Breast epithelium (tissue), 4 donors: ENCODE measurements around the gene PRKAR2A. TPM values are rescaled to one million over a fixed set of nuclear protein-coding genes. Genes with fewer than 3 reads are reported as not detected.
"Not testable (repeated sequence)": the region's sequence is repeated elsewhere in the genome, so short reads cannot be mapped to it uniquely, and the experiment has no call there.

ENCODE experiments used
- DNase-seq, 2 donors: peaks; one replicate each; pipeline ENCODE4 v3.0.0-alpha.2; 2019; ENCODE audit warnings: low spot score in 2 of 2
- H3K27ac ChIP-seq, 2 donors: fragments of 200-600 bp; sonication (generic) in 1 of 2; one replicate each; pipeline ENCODE4 v1.5.1; 2016 to 2019; ENCODE audit warnings: mild to moderate bottlenecking in 1 of 2
- H3K27me3 ChIP-seq, 2 donors: fragments of 200-600 bp; sonication (generic) in 1 of 2; one replicate each; pipeline versions ENCODE4 v1.5.1 to v1.6.0; 2017 to 2019; ENCODE audit warnings: control low read depth in 1 of 2, mild to moderate bottlenecking in 1 of 2
- H3K36me3 ChIP-seq: fragments of 200-600 bp; one replicate; pipeline ENCODE4 v1.5.1; 2019
- H3K4me1 ChIP-seq, 2 donors: fragments of 200-600 bp; sonication (generic); one replicate each; pipeline ENCODE4 v1.5.1; 2016 to 2019; ENCODE audit warnings: control low read depth in 1 of 2
- H3K4me3 ChIP-seq, 3 donors: fragments of 200-600 bp; sonication (generic); 1 replicate in 2 of 3; 2 replicates in 1 of 3; pipeline ENCODE4 v1.5.1; 2016 to 2019; ENCODE audit warnings: mild to moderate bottlenecking in 3 of 3, moderate library complexity in 2 of 3
- H3K9me3 ChIP-seq, 2 donors: fragments of 200-600 bp; sonication (generic) in 1 of 2; one replicate each; pipeline ENCODE4 v1.5.1; 2016 to 2019; ENCODE audit warnings: control low read depth in 1 of 2
- POLR2A ChIP-seq: fragments of 450-650 bp; IDR thresholded peaks from one replicate; pipeline ENCODE4 v1.6.1; 2016; ENCODE audit warnings: antibody characterized with exemption, mild to moderate bottlenecking, moderate library complexity
- POLR2AphosphoS5 ChIP-seq, 3 donors: sonication (generic); formaldehyde crosslinking; IDR thresholded peaks; one replicate each; pipeline ENCODE4 v1.6.1; 2017; ENCODE audit warnings: antibody characterized with exemption in 3 of 3
- intact Hi-C: fragments of 100-400 bp; cut with DNase I; formaldehyde crosslinking; loops from one replicate; pipeline ENCODE4 v1.15.1; 2023; ENCODE audit warnings: low total_unique reads
- total RNA-seq, 3 donors: library from RNA; depleted of rRNA; stranded (reverse); fragments of >200 nt; gene quantifications; one replicate each; pipeline ENCODE4 v1.1.0, GENCODE V29; 2016
- TF ChIP-seq, protein P1 (sequence below), 3 donors: fragments of 450-650 bp; IDR thresholded peaks; one replicate each; pipeline ENCODE4 v1.5.1; 2016 to 2017; ENCODE audit warnings: antibody characterized with exemption in 3 of 3, mild to moderate bottlenecking in 3 of 3, moderate library complexity in 3 of 3

PRKAR2A gene
- total RNA-seq, 3 donors from 2014 or later = 27.2 to 33.0 (median 30.7) TPM

DNA sequence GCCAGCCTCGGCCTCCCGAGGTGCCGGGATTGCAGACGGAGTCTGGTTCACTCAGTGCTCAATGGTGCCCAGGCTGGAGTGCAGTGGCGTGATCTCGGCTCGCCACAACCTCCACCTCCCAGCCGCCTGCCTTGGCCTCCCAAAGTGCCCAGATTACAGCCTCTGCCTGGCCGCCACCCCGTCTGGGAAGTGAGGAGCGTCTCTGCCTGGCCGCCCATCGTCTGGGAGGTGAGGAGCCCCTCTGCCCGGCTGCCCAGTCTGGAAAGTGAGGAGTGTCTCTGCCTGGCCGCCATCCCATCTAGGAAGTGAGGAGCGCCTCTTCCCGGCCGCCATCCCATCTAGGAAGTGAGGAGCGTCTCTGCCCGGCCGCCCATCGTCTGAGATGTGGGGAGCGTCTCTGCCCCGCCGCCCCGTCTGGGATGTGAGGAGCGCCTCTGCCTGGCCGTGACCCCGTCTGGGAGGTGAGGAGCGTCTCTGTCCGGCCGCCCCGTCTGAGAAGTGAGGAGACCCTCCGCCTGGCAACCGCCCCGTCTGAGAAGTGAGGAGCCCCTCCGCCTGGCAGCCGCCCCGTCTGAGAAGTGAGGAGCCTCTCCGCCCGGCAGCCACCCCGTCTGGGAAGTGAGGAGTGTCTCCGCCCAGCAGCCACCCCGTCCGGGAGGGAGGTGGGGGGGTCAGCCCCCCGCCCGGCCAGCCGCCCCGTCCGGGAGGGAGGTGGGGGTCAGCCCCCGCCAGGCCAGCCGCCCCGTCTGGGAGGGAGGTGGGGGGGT, 113.7 kb downstream of the PRKAR2A start:
- H3K27me3 ChIP-seq, H3K4me3 ChIP-seq, H3K36me3 ChIP-seq, intact Hi-C loops, H3K9me3 ChIP-seq, H3K4me1 ChIP-seq, DNase-seq: not testable (repeated sequence)
- peak overlapping the region in 1 of 2 donors; percentile 82 for H3K27ac ChIP-seq

DNA sequence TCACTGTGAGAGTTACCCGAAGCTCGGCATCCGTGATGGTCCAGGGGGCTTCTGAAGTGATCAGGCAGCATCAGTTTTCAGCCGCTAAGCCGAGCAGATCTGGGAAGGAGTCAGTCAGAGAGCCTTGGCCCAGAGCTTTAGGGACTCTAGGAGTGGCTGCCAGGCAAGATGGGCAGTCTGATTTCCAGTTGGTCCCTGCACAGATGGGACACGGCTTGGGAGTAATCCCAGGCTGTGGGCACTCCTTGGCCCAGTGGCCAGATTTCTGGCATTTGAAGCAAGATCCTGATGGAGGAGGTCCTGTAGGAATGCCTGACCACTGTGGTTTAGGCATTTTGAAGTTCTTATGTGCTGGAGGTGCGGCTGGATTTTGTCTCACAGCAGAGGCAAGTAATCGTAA, 120.2 kb downstream of the PRKAR2A start:
- Histone ChIP-seq H3K4me3 (no peak overlapping the region), H3K9me3 (no peaks in the 10 kb centered on the region), H3K4me1 (no peaks in the 10 kb centered on the region), H3K27me3 (no peaks in the 10 kb centered on the region), H3K27ac (no peak overlapping the region), H3K36me3 (no peaks in the 10 kb centered on the region)
- TF ChIP-seq POLR2A = no peak
- TF ChIP-seq, protein P1, sequence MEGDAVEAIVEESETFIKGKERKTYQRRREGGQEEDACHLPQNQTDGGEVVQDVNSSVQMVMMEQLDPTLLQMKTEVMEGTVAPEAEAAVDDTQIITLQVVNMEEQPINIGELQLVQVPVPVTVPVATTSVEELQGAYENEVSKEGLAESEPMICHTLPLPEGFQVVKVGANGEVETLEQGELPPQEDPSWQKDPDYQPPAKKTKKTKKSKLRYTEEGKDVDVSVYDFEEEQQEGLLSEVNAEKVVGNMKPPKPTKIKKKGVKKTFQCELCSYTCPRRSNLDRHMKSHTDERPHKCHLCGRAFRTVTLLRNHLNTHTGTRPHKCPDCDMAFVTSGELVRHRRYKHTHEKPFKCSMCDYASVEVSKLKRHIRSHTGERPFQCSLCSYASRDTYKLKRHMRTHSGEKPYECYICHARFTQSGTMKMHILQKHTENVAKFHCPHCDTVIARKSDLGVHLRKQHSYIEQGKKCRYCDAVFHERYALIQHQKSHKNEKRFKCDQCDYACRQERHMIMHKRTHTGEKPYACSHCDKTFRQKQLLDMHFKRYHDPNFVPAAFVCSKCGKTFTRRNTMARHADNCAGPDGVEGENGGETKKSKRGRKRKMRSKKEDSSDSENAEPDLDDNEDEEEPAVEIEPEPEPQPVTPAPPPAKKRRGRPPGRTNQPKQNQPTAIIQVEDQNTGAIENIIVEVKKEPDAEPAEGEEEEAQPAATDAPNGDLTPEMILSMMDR (IDR thresholded peaks at IDR 0.05) = no peak
- TF ChIP-seq POLR2AphosphoS5 (IDR thresholded peaks at IDR 0.05) = no peak
- no peak for DNase-seq
- intact Hi-C loops = no loop called here

DNA sequence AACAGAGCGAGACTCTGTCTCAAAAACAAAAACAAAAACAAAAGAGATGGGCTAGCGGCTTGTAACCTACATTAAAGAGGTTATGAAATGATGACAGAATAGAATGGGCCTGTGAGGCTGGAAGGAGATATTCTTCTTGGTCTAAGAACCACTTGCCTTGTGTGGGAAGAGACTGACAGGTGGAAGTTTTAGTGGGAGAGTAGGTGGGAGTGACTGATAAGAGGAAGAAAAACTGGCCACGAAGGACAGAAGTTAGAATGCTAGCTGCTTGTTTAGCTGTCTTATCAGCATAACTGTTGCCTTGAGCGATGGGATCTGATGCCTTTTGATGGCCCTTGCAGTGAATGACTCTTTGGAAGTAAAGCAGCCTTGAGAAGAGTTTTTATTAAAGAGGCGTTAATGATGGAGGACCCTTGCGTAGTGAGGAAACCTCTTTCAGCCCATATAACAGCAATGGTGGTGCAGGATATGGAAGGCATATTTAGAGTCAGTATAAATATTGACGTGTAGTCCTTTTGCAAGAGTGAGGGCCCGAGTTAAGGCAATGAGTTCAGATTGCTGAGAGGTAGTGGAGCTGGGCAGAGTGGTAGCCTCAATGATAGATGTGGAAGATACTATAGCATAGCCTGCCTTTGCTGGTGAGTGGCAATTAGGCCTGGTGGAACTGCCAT, 122.4 kb downstream of the PRKAR2A start:
- intact Hi-C loops, H3K27ac ChIP-seq, H3K4me3 ChIP-seq, H3K9me3 ChIP-seq, H3K27me3 ChIP-seq, H3K36me3 ChIP-seq, DNase-seq, H3K4me1 ChIP-seq: not testable (repeated sequence)

DNA sequence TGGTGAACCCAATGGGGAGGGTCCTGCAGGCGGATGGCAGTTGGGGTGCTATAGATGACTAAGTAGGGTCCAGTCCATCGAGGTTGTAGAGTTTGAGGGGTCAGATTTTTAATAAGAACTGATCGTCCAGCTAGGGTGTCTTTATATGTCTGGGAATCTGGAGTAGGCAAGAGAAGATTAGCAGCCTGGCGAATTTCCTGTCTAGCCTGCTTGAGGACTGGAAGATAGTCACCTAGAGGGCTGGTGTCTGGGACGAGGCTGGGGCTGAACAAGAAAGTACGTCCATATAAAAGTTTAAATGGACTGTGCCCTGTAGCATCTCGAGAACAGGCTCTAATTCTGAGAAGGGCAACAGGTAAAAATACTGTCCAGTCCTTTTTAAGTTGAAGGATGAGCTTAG, 123.9 kb downstream of the PRKAR2A start:
- no peak for DNase-seq
- no peaks in the 10 kb centered on the region for H3K27me3 ChIP-seq
- H3K4me1 ChIP-seq = no peaks in the 10 kb centered on the region
- H3K9me3 ChIP-seq = no peaks in the 10 kb centered on the region
- no peaks in the 10 kb centered on the region for H3K36me3 ChIP-seq
- intact Hi-C loops = no loop called here
- H3K27ac ChIP-seq = no peak overlapping the region
- TF ChIP-seq, protein P1 (IDR thresholded peaks at IDR 0.05) = no peak
- no peak for TF ChIP-seq POLR2AphosphoS5 (IDR thresholded peaks at IDR 0.05)
- TF ChIP-seq POLR2A = no peak
- H3K4me3 ChIP-seq = no peak overlapping the region

DNA sequence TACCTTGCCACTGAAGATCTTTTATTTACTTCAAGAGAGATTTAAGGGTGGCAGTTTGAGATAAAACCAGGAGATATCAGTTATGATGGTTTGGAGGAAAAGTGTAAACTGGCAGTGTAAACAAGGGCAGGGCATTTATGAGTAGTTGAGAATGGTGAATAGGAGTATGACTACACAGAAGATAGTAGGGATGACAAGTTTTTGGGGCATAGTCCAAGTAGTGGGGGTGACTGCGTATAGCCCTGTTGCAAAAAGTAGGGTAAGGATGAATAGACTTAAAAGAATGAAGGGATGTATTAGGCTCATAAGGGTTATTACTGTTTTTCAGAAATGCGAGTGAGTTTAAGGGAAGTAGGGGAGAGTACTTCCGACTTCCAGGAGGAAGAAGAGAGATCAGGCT, 124.4 kb downstream of the PRKAR2A start:
- H3K27ac ChIP-seq, H3K36me3 ChIP-seq, H3K4me1 ChIP-seq, H3K4me3 ChIP-seq, H3K27me3 ChIP-seq, DNase-seq, H3K9me3 ChIP-seq, intact Hi-C loops: not testable (repeated sequence)

DNA sequence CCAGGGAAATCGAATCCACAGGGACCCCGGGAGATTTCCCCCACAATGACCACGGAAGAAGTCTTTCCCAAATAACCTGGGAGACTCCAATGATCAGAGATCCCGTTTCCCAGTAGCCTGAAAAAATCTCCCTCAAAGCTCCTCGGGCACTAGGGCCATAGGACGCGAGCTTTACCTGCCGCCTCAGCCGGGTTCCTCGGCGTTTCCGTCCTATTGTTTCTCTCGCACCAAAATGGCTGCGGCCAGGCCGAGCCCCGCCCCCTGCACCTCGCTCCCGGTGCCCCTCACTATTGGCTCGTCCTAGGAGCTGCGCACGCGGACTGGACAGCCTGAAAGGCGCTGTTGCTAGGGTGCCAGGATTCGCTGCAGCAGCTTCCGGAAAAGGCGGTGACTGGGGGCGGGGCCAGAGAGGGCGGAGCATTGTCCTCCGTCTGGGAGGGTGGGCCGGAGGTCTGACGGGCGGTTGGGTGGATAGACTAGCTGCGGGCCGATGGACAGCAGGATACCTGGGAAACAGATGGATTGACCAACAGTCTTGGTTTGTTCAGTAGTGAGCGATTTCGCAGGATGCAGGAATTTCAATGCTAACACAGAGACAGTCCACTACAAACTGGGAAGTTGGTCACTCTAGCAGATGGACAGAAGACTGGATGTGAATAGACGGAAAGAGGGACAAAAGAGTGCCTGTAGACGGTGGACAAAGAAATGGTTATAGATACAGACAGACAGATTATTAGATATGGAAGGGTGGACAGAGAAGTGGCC, 130.5 kb downstream of the PRKAR2A start, which contains the start of gene IP6K2:
IP6K2 (minus strand) TSS at position 240 of the 765 bp plus-strand sequence. CDS start 21,930 bp downstream, outside the sequence.
- peaks cover 0 to 8% of the 10 kb centered on the region in 2 donors for H3K4me1 ChIP-seq
- no peaks in the 10 kb centered on the region for H3K9me3 ChIP-seq
- TF ChIP-seq POLR2A (peak; percentile 82), POLR2AphosphoS5 (IDR thresholded peaks at IDR 0.05) (peak; percentile 78 to 96 (median 86))
- TF ChIP-seq, protein P1 (IDR thresholded peaks at IDR 0.05) = no peak
- peak; percentile 98 to 99 for DNase-seq
- intact Hi-C loops = no loop called here
- no peaks in the 10 kb centered on the region for H3K36me3 ChIP-seq
- H3K27me3 ChIP-seq = no peaks in the 10 kb centered on the region
- peak within 1 kb of the TSS; percentile 77 to 90 (median 79) for H3K4me3 ChIP-seq
- peak within 1 kb of the TSS; percentile 87 to 96 for H3K27ac ChIP-seq
